ENCODE data around the gene NUDT7.

The NUDT7 gene

GRCh38 chr16:77715145-77715544 lies 7.2 kb upstream of the NUDT7 start:
- TF ChIP-seq CTCF (IDR thresholded peaks at IDR 0.05; ENCODE audit: low read depth, low read length): no peak
- in situ Hi-C loops (cut with HindIII; ENCODE audit: low sequenced_read_pairs): no loop called here
- H3K4me3 ChIP-seq (ENCODE audit: low read depth, low read length): no peak overlapping the region
- DNase-seq (ENCODE audit: low read depth, low spot score): no peak

GRCh38 chr16:77721752-77722308 lies 484 bp upstream of the NUDT7 start:
- no peak for TF ChIP-seq CTCF (IDR thresholded peaks at IDR 0.05; ENCODE audit: low read depth, low read length)
- in situ Hi-C loops (cut with HindIII; ENCODE audit: low sequenced_read_pairs): no loop called here
- no peak for DNase-seq (ENCODE audit: low read depth, low spot score)
- H3K4me3 ChIP-seq (ENCODE audit: low read depth, low read length): no peak overlapping the region

- in situ Hi-C loops (cut with HindIII; ENCODE audit: low sequenced_read_pairs): no loop called here
- H3K4me3 ChIP-seq (ENCODE audit: low read depth, low read length): peak overlapping the region; percentile 75
- TF ChIP-seq CTCF (IDR thresholded peaks at IDR 0.05; ENCODE audit: low read depth, low read length): no peak
- DNase-seq (ENCODE audit: low read depth, low spot score): peak; percentile 66
These were observed 797 bp downstream of the NUDT7 start for GRCh38 chr16:77723108-77723514.

GRCh38 chr16:77724174-77724573 lies 1.9 kb downstream of the NUDT7 start:
- no peak overlapping the region for H3K4me3 ChIP-seq (ENCODE audit: low read depth, low read length)
- no peak for DNase-seq (ENCODE audit: low read depth, low spot score)
- TF ChIP-seq CTCF (IDR thresholded peaks at IDR 0.05; ENCODE audit: low read depth, low read length): no peak
- in situ Hi-C loops (cut with HindIII; ENCODE audit: low sequenced_read_pairs): no loop called here

DNA sequence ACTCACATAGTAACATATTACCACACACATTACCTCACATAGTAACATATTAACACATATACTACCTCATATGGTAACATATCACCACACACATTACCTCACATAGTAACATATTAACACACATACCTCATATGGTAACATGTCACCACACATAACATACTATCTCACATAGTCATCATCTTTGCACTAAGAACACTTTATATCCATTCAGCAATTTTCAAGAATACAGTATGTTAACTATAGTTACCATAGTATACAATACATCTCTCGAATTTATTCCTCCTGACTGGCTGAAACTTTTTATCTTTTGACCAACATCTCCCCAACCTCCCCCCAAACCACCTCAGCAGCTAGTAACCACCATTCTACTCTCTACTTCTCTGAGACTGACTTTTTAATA lies 7.6 kb downstream of the NUDT7 start:
- in situ Hi-C loops (cut with HindIII; ENCODE audit: low sequenced_read_pairs): no loop called here
- no peak for DNase-seq (ENCODE audit: low read depth, low spot score)
- no peak overlapping the region for H3K4me3 ChIP-seq (ENCODE audit: low read depth, low read length)
- no peak for TF ChIP-seq CTCF (IDR thresholded peaks at IDR 0.05; ENCODE audit: low read depth, low read length)

DNA sequence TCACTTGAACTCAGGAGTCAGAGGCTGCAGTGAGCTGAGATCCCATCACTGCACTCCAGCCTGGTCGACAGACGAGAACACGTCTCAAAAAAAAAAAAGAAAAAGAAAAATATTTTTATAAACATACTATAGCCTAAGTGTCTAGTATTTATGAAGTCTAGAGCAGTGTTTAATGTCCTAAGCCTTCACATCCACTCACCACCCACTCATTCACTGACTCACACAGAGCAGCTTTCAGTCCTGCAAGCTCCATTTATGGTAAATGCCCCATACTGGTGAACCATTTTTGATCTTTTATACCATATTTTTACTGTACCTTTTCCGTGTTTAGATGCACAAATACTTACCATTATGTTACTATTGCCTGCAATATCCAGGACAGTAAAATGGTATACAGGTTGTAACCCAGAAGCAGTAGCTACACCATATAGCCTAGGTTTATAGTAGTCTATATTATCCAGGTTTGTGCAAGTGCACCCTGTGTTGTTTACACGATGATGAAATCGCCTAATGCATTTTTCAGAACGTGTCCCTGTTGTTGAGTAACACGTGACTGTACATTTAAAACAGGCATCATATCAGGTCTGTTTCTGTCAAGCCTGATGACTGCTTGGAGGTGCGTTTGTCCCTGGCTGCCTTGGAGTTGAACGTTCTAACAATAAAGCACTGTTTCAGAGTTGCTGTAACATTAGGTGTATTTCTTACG lies 10.1 kb downstream of the NUDT7 start:
- in situ Hi-C loops (cut with HindIII; ENCODE audit: low sequenced_read_pairs): no loop called here
- H3K4me3 ChIP-seq (ENCODE audit: low read depth, low read length): no peak overlapping the region
- no peak for TF ChIP-seq CTCF (IDR thresholded peaks at IDR 0.05; ENCODE audit: low read depth, low read length)
- DNase-seq (ENCODE audit: low read depth, low spot score): peak; percentile 77
